Skin of body (tissue), 2 donors: Measurements from ENCODE around the gene SUCLG2. TPM values are rescaled to one million over a fixed set of nuclear protein-coding genes. Genes with fewer than 3 reads are reported as not detected.
A peak's percentile ranks its signal among the peaks of the same experiment; 100 is the strongest.

Experiments used
- DNase-seq: peaks from one replicate; lab custom pipeline; 2025; lab: John Stamatoyannopoulos, UW
- total RNA-seq: library from RNA; depleted of rRNA; stranded (reverse); fragments of >200 nt; gene quantifications from one replicate; pipeline ENCODE4 v1.2.3, GENCODE V29; 2014

Gene SUCLG2, protein sequence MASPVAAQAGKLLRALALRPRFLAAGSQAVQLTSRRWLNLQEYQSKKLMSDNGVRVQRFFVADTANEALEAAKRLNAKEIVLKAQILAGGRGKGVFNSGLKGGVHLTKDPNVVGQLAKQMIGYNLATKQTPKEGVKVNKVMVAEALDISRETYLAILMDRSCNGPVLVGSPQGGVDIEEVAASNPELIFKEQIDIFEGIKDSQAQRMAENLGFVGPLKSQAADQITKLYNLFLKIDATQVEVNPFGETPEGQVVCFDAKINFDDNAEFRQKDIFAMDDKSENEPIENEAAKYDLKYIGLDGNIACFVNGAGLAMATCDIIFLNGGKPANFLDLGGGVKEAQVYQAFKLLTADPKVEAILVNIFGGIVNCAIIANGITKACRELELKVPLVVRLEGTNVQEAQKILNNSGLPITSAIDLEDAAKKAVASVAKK
- total RNA-seq = 40.9 TPM

DNA sequence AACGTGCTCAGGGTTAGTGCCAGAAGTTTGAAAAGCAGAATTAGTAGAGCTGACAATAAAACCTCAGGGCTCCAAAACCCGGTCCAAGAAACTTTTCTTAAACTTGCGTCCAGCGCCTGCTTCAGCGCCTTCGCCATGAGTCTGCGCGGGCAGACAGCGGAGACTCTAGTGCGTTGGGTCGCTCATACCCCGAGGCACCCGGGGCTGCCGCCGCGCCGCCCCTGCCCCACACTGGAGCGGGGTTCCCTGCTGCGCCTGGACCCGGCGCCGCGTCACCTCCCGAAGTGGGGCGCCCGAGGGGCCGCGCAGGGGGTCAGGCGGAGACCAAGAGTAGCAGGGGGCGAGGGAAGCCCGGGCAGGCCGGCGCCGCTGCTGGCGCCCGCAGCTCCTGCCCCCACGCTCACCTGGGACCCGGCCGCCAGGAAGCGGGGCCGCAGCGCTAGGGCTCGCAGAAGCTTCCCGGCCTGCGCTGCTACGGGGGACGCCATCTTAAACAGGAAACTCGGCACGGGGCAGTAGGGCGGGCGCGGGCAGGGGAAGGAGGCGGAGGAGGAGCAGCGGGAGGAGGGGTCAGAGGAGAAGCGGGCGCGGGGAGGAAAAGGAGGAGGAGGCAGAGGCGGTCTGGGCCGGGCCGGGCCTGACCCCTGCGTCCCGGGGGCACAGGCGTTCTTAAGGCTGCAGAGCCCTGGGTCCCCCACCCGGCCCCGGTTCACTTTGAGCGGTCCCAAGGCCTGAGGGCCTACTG, at the start of gene SUCLG2:
SUCLG2 (minus strand) TSS at position 514 of the 745 bp plus-strand sequence; CDS start at position 488, 26 bp downstream.
- peak; percentile 76 for DNase-seq

DNA sequence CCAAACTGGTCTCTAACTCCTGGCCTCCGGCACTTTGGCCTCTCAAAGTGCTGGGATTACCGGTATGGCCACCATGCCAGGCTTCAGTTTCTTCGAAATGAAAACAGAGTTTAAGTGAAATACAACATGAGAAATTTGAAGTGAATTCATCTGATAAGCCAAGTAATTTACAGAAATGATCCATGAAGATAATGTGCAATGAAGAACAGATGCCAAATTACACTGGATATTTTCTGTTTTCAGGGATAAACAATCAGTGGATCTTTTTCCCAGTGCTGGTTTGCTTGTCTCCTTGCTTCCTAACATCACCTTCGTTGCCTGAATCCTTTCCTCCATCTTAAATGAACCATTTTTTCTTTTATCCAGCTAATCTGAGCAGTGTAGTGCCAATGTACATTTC, 46.2 kb upstream of the SUCLG2 start:
- DNase-seq = no peak

- no peak for DNase-seq
These were observed 45.5 kb upstream of the SUCLG2 start for GRCh38 chr3:67699882-67700281.

GRCh38 chr3:67692621-67693020, 38.2 kb upstream of the SUCLG2 start:
- no peak for DNase-seq

DNA sequence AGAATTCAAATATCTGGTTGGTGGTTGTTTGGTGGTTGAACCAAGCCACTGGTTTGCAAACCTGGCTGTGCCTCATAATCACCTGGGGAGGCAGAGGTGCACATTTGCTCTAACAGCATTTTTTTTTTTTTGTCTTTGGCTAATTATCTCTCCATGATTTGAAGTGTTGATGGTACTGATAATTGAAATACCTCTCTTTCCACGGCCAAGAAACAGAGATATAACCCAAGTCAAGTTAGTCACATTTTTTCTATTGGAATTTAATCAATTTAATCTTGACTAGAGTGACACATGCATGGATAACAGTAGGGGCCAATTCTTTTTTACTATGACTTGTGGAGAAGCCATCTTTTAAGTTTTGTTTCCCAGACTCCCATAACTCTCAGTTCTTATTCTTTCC, 37.5 kb upstream of the SUCLG2 start:
- no peak for DNase-seq

DNA sequence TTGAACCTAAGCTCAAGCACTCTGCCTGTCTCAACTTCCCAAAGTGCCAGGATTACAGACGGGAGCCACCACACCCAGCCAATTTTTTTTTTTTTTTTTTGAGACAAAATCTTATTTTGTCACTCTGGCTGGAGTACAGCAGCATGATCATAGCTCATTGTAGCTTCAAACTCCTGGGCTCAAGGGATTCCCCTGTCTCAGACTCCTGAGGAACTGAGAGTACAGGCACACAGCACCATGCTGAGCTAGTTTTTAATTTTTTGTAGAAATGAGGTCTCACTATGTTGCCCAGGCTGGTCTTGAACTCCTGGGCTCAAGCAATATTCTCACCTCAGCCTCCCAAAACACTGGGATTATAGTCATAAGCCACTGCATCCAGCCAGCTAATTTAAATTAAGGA, 36.8 kb upstream of the SUCLG2 start:
- DNase-seq = no peak

- no peak for DNase-seq
These were observed 35.4 kb upstream of the SUCLG2 start for GRCh38 chr3:67689806-67690205.

DNA sequence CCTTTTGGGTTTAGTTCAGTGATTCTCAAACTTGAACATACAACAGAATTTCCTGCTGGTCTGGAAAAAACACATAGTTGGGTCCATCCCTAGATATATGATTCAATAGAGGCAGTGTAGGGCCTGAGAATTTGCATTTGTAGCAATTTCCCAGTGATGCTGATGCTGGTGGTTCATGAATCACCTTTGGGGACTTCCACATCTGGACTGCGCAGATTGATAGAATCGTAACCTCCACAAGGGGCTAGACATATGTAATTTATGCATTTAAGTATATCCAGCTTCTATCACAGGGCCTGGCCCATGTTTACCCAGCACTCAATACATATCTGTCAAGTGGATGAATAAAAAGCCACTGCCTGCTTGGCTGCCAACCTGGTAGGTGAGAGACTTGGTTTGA, 33.8 kb upstream of the SUCLG2 start:
- no peak for DNase-seq

DNA sequence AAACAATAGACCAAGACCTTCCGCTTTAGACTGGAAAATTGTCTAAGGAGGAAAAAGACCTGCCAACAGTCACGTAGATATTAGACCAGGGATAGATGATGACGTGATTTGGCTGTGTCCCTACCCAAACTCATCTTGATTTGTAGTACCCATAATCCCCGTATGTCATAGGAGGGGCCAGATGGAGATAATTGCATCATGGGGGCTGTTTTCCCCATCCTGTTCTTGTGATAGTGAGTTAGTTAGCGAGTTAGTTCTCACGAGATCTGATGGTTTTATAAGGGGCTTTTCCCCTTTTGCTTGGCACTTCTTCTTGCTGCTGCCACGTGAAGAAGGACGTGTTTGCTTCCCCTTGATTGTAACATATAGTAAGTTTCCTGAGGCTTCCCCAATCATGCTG, 31.7 kb upstream of the SUCLG2 start:
- no peak for DNase-seq

- DNase-seq = no peak
These were observed 31.1 kb upstream of the SUCLG2 start for GRCh38 chr3:67685499-67685898.

GRCh38 chr3:67684211-67684610, 29.8 kb upstream of the SUCLG2 start:
- DNase-seq = no peak

GRCh38 chr3:67683522-67683921, 29.1 kb upstream of the SUCLG2 start:
- no peak for DNase-seq

- DNase-seq = no peak
These were observed 24.3 kb upstream of the SUCLG2 start for GRCh38 chr3:67678665-67679064.

DNA sequence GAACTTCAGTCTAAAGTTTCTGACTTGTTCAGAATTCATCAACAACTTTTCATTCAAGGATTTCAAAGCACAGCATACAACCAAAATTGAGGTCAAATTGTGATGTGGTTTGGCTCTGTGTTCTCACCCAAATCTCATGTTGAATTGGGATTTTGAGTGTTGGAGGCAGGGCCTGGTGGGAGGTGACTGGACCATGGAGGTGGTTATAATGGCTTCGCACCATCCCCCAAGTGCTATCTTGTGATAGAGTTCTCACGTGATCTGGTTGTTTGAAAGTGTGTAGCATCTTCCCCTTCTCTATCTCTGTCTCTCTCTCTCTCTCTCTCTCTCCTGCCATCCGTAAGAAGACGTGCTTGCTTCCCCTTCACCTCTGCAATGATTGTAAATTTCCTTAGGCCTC, 19.6 kb upstream of the SUCLG2 start:
- no peak for DNase-seq

GRCh38 chr3:67662733-67663132, 8.3 kb upstream of the SUCLG2 start:
- DNase-seq = no peak

GRCh38 chr3:67661089-67661488, 6.7 kb upstream of the SUCLG2 start:
- no peak for DNase-seq

- no peak for DNase-seq
These were observed 2.8 kb upstream of the SUCLG2 start for GRCh38 chr3:67657192-67657591.

- DNase-seq = no peak
These were observed 2.2 kb upstream of the SUCLG2 start for GRCh38 chr3:67656614-67657013.

DNA sequence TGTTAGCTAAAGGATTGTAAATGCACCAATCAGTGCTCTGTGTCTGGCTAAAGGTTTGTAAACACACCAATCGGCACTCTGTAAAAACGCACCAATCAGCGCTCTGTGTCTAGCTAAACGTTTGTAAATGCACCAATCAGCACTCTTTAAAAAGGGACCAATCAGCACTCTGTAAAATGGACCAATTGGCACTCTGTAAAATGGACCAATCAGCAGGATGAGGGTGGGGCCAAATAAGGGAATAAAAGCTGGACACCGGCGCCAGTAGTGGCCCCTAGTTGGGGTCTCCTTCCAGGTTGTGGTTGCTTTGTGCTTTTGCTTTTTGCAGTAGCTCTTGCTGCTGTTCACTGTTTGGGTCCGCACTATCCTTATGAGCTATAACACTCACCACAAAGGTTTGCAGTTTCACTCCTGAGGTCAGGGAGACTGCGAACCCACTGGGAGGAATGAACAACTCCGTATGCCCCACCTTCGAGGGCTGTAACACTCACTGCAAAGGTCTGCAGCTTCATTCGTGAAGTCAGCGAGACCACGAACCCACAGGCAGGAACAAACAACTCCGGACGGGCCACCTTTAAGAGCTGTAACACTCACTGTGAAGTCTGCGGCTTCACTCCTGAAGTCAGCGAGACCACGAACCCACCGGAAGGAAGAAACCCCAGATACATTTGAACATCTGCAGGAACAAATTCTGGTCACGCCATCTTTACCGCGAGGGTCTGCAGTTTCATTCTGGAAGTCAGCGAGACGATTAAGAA, 1.1 kb upstream of the SUCLG2 start:
- no peak for DNase-seq

DNA sequence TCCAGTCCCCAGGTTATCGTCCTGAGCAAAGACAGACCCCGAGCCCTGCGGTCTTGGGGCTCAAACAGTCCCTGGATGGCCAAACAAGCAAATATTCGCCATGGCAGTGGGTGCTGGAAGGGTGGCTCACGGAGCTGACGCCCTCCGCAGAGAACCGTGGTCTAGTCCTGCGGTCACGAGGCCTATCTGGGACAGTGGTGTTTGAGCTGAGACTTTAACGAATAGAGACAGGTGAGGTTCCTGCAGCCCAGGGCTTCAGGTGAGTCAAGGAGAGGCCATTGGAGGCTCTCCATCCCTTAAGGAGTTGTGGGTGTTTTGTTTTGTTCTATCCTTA, 399 bp upstream of the SUCLG2 start:
- no peak for DNase-seq

DNA sequence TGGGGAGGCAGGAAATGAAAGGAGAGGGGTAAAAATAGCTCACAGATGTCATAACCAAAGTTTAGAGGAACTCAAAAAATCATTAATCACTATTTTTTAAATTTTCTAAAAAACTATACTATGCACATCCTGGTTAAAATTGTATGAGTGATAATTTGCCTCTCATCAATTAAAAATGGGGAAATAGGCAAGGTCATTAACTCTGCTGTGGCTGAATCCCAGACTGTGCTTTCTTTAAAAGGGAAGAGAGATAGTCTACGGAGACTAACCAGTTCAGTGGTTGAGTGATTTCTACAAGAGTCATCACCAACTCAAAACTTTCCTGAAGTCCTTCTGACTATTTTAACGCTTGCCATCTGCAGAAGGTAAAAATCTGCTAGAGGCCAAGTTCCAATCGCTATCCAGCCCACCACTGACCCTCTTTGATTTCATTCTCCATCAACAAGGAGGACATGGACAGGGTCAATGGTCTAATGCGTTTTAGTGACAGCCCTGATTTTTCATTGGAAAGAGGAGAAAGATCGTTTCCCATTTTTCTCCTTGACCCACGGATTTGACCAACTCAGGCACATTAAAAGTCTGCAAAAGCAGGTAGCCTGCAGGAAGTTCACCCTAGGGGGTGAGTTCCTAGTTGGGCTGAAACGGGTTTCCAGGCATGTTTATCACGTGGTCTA, 850 bp downstream of the SUCLG2 start:
- DNase-seq = no peak

DNA sequence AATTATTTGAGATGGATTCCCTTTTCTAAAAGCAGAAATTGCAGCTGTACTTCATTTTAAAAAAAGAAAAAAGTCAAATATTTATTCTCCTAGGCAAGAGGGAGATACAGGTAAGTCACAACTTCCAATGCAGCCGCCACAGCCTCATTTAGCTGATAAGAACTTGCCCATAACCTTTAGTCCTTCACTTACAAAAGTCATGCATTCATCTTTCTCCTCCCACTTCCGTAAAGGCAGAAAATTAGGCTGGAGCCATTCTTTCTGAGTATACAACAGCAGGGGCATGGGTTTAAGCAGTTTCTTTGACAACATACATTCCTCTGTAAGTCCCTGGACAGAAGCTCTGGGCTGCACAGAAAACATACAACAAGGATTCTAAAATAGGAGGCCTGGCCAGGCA, 4.3 kb downstream of the SUCLG2 start:
- no peak for DNase-seq
